ENCODE results near the gene CCDC68.

The CCDC68 gene

GRCh38 chr18:54914816-54915215, 44.4 kb downstream of the CCDC68 start:
- no peak for DNase-seq

- DNase-seq = no peak
These were observed 47.7 kb downstream of the CCDC68 start for GRCh38 chr18:54911551-54911950.

- no peak for DNase-seq
These were observed 48.9 kb downstream of the CCDC68 start for GRCh38 chr18:54910161-54910919.

- no peak for DNase-seq
These were observed 49.7 kb downstream of the CCDC68 start for GRCh38 chr18:54909538-54909937.

- DNase-seq = no peak
These were observed 52.7 kb downstream of the CCDC68 start for GRCh38 chr18:54906331-54907185.

GRCh38 chr18:54905629-54906028, 53.6 kb downstream of the CCDC68 start:
- no peak for DNase-seq

GRCh38 chr18:54904581-54904980, 54.7 kb downstream of the CCDC68 start:
- no peak for DNase-seq

GRCh38 chr18:54900290-54900689, 59.0 kb downstream of the CCDC68 start:
- no peak for DNase-seq

- DNase-seq = no peak
These were observed 59.8 kb downstream of the CCDC68 start for GRCh38 chr18:54899500-54899899.

- no peak for DNase-seq
These were observed 70.3 kb downstream of the CCDC68 start for GRCh38 chr18:54888933-54889332.

GRCh38 chr18:54888378-54888777, 70.9 kb downstream of the CCDC68 start:
- no peak for DNase-seq

GRCh38 chr18:54883816-54884604, 75.3 kb downstream of the CCDC68 start:
- no peak for DNase-seq

- DNase-seq = no peak
These were observed 76.9 kb downstream of the CCDC68 start for GRCh38 chr18:54882318-54882717.

GRCh38 chr18:54881229-54881768, 78.0 kb downstream of the CCDC68 start:
- no peak for DNase-seq

- peak; percentile 35 for DNase-seq
These were observed 78.7 kb downstream of the CCDC68 start for GRCh38 chr18:54880395-54881105.

GRCh38 chr18:54879691-54880090, 79.6 kb downstream of the CCDC68 start:
- no peak for DNase-seq

- DNase-seq = no peak
These were observed 80.5 kb downstream of the CCDC68 start for GRCh38 chr18:54878659-54879358.

- no peak for DNase-seq
These were observed 81.1 kb downstream of the CCDC68 start for GRCh38 chr18:54878159-54878622.

- DNase-seq = no peak
These were observed 82.2 kb downstream of the CCDC68 start for GRCh38 chr18:54877076-54877475.

- no peak for DNase-seq
These were observed 84.2 kb downstream of the CCDC68 start for GRCh38 chr18:54875063-54875462.

- no peak for DNase-seq
These were observed 85.4 kb downstream of the CCDC68 start for GRCh38 chr18:54873884-54874255.

- DNase-seq = peak; percentile 5
These were observed 86.6 kb downstream of the CCDC68 start for GRCh38 chr18:54872681-54873080.
